Stimulated activated CD4-positive, alpha-beta T cell treated with anti-CD3 and anti-CD28 coated beads, Interleukin-12 subunit alpha, Interleukin-12 subunit beta, amount 100 ng/mL, for 4 hours (primary cell): ENCODE measurements around the gene SLC26A6.

Source experiments
- DNase-seq: peaks from one replicate; pipeline ENCODE4 v3.0.0-alpha.2; 2020

The SLC26A6 gene

DNA sequence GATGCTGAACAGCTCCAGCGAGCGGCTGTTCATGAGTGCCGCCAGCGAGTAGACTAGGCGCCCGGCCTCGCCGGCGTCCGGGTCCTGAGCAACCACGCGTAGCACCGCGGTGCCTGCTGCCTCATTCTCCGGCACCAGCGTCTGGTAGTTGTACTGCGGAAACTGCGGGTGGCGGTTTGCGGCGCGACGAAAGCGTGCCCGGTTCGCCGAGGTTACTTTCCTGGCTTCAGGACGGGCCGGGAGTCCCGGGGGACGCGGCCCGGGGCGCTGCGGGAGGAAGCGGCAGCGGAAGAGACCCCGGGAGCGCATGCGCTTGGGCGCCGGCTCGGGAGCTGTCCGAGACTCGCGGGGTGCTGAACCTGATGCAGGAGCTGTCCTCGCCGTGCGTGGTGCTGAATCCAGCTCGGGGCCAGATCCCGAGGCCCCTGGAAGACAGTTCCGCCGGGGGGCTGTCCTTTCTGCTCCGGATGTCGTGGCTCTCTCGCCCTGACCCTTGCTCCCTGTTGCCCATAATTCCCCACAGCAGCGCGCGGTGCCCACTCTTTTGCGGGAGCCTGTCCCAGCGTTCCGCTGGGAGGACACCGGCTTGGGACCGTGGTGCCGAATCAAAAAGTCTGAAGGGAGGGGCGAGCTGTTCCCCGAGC lies 26.4 kb upstream of the SLC26A6 start:
- DNase-seq, result peak; percentile 75

- DNase-seq, result no peak
Observed at GRCh38 chr3:48660800-48661400, 25.6 kb upstream of the SLC26A6 start.

DNA sequence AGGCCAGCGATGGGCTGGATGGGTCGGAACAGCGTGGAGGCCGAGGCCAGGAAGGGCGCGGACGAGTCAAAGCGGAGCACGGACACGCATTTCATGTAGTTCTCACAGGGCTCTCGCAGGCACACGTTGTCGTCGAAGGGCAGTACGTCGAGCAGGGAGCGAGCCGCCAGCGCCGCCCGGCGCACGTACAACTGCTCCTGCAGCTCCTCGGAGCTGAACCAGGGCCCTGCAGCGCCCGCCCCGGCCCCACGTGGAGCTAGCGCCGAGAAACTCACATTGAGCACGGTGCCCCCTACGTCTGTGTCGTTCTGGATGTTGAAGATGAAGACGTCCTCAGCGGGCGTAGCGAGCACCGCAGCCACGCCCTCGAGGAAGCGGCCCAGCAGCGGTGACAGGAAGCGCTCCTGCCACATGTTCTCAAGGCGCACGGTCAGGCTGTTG lies 21.6 kb upstream of the SLC26A6 start:
- peak; percentile 19 for DNase-seq

DNA sequence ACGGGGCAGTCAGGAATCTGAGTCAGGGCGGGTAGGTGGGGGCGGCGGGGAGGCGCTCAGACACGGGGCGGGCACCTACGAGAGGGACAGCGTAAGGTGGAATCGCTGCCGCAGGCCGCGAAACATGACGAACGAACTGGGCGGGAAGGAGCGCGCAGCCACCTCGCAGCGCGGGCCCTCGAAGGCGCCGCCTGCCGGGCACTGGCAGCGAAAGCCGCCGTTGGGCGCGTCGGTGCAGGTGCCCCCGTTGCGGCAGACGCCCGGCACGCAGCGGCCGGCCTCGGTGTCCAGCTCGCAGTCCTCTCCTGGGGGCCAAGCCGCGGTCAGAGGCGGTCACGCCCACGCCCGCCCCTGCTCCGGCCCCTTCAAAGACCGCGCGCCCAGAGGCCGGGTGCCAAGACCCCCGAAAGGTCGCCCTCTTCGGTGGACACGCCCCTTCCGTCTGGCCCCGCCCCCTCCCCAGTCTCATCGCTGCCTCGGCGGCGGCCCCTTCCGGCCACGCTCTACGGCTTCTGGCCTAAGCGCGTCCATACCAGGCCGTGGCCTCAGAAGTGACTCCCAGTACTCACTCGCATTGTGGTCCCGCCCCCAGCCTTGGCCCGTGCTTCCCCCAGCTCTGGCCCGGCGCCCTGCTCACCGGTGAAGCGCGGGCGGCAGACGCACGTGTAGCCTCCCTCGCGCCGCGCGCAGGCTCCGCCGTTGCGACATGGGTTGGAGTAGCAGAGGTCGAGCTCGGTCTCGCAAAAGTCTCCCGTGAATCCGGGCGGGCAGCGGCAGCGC lies 21.0 kb upstream of the SLC26A6 start:
- peak; percentile 83 for DNase-seq

GRCh38 chr3:48655606-48656005 lies 20.3 kb upstream of the SLC26A6 start:
- peak; percentile 43 for DNase-seq

DNA sequence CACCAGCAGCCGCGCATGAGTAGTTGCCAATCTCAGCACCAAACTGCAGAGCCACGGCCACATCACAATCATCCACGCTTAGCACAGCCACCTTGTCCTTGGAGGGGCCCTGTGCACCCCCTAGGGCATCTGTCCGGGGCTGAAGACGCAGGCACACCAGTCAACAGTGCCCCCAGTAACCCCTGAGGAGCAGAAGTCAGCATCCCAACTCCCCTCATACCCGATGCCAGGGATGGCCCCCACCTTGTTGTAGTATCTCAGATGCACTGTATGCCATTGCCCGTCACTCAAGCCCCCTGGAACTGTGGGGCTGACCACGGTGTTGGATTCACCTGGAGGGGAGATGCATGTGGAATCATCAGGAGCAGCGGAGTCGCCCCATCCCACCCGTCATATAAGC lies 19.8 kb upstream of the SLC26A6 start:
- no peak for DNase-seq

DNA sequence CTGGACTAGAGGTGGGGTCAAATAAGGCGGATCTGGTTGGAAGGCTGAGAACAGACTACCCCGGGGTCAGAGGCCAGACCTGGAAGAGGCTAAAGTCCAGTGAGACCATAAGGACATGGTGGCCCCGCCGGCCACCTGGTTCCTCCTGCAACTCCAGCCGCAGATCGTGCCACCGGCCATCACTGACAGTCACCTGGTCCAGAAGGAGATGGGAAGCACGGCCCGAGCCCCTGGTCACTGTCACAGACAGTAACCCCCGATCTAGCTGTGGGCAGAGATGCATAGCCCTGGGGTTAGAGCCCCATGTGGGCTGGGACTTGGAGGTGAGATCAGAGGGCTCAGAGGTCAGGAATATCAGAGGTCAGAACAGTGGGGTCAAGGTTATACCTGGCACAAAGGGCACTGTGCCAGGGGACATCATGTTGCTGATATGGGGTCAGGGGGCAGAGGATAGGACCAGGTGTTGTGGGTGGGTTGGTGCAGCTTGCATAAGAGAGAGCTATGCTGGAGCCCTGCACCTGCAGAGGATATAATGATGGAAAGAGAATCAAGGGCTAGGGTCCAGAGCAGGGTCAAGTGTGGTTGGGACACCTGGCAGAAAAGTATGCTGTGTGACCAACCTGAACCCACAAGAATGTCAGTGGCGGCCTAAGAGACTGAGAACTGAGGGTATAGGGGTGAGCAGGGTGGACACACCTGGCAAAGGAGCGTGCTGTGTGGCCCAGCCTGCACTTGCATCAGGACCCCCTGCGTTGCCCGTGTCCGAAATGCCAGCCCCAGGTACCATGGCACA lies 17.9 kb upstream of the SLC26A6 start:
- DNase-seq, result no peak

- no peak for DNase-seq
Observed at GRCh38 chr3:48651771-48652170, 16.5 kb upstream of the SLC26A6 start.

- no peak for DNase-seq
Observed at GRCh38 chr3:48650723-48651122, 15.5 kb upstream of the SLC26A6 start.

DNA sequence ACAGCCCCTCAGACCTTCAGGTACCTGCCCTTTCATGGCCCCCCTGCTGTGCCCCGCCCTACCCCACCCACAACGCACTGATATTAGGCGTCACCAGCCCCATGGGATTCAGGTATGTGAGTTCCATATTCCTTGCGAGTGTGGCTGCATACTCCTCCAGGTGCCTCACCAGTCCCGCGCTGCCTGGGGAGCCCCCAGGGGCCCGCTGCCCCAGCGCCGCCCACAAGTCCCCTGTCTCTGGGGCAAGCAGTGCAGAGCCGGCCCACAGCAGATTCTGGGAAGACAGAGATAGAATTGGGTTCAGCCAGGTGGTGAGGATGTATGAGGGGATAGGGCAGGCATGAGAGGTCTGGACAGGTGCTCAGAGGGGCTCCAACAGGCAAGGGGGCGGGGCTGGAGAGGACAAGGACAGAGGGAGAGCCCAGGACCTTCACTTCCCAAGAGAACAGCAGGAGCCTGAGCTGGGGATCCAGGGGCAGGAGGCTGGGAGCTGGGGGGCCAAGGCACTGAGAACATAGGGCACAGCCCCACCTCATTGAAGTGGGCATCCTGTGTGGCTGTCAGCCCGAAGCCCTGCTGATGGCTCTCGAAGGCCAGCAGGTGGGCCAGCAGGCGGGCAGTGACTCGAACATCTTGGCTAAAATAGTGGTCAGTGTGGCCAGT lies 13.1 kb upstream of the SLC26A6 start:
- no peak for DNase-seq

DNA sequence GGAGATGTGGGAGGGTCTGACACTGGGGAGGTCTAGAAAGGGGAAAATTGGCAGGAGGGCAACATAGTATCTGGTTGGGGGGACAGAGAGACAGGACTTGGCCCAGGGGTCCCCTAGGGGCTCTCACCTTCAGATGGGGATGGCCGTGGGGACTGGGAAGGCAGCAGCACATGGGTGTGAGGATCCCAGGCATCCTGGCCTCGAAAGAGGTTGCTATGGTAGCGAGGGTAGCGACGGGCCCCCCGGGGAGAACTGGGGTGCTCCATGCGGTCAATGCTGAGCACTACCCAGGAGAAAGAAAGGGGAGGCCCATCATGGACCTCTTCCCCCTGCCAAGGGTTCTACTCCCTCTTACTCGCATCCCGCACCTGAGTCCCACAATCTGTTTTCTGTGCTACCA lies 12.5 kb upstream of the SLC26A6 start:
- no peak for DNase-seq

GRCh38 chr3:48644898-48645760 lies 9.9 kb upstream of the SLC26A6 start:
- DNase-seq, result no peak

GRCh38 chr3:48642605-48643004 lies 7.3 kb upstream of the SLC26A6 start:
- DNase-seq, result no peak

DNA sequence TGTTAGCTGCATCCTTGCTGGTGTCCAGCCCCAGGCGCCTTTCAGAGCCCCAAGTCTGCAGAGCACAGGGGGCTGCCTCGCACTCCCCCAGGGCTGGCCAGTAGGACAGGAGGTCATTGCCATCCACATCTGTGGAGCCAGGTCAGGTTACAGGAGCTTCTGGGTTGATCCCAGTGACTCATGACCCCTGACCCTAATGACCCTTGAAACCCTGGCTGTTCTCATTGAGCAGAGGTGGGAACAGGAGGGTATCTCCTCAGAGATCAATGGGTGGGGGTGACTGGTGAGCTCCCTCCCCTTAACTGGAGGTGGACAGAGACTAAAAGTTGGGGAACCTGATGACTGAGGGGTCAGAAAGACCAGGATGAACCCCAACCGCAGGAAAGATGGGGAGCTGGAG lies 6.1 kb upstream of the SLC26A6 start:
- DNase-seq, result no peak

DNA sequence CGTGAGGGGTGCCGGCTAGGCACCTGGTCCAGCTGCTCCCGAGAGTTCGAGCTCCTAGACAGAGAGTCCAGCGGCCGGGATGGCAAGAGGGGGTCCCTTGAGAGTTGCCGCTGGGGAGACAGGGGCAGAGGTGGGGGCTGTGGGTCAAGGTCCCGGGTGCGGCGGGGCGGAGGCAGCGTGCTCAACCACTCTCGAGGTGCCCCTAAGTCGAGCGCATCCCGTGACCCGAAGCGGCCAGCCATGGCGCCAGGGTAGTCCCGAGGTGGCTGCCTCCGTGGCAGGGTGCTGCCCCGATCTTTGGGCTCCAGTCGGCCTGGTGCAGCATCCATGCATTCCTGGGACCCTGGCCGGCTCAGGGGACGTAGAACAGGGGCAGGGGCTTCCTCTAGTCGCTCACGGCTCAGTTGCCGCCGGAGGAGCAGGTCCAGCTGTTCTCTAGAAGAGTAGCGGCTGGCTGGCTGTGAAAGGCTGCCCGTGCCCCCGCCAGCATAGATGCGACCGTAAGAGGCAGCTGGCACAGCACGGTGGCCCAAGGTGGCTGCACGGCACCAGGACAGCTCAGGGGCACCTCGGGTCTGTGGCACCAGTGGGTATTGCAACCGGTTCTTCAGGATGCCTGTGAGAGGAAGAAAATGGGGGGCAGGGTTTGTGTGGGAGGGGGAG lies 4.8 kb upstream of the SLC26A6 start:
- no peak for DNase-seq

- DNase-seq, result no peak
Observed at GRCh38 chr3:48637305-48637704, 2.0 kb upstream of the SLC26A6 start.

- no peak for DNase-seq
Observed at GRCh38 chr3:48636149-48636655, 941 bp upstream of the SLC26A6 start.

DNA sequence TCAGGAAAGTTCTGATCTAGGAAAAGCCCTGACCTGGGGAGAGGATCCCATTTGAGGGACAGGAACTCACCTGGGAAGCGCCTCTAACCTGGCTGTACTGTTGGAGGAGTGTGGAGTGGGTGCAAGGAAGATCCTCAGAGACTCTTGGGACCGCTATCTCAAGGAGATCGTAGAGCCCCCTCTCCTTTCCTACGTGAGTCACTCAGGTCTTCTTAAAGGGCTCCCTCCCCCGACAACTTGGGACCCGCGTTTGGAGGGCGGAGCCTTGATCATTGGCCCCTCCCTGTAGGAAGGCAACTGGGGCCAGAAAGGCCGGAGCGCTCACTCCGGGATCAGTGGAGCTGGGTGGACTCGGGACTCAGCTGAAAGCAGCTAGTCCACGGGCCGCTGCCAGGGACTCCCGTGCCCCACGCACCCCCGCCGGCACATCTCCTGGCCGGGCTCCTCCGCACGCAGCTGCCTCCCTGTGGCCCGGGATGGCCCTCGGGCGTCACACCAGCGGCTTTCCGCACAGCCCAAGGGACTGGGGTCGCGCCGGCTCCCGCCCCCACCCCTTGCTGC lies 520 bp downstream of the SLC26A6 start:
- peak; percentile 58 for DNase-seq

DNA sequence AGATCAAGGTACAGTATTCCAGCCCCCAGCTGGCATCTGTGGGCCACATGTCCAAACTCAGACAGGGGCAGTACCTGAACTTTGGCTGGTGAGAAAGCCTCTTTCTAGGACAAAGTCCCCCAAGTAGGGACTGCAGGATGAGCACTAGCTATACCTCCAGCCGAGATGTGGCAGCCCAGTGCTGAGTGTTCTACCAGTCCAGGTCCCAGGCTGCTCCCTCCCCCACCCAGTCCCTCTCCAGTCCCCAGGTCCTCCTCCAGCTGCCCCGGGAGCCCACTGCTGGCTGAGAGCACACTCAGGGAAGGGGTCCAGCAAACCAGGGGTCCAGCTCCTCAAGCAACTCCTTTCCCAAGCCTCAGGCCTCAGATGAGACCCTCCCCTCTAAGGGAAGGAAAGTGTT lies 1.5 kb downstream of the SLC26A6 start:
- no peak for DNase-seq

DNA sequence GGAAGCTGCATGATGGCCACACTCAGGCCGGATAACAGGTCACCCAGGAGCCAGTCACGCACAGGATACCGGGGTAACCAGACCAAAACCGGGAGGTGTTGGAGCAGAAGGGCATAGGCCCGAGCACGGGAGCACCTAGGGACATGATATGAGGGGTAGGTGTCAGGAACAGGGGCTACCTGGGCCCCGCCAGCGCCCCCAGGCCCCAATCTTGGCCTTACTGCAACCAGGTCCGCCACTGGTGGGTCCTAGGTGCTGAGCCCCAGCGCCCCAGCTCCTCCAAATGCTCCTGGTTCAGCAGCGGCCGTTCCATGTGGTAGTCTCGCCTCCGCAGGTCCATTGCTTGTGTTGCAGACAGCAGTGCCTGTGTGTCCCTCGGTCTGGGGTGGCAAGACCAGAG lies 2.0 kb downstream of the SLC26A6 start:
- DNase-seq, result no peak
